Stimulated activated CD8-positive, alpha-beta memory T cell treated with anti-CD3 and anti-CD28 coated beads, Interleukin-7, amount 100 ng/mL, for 48 hours (primary cell): ENCODE results near the gene CEBPE.

Experiments used
- DNase-seq, 2 donors: peaks; one replicate each; pipeline ENCODE4 v3.0.0-alpha.2; 2020; ENCODE audit warnings: low read depth in 1 of 2; ENCODE audit errors: extremely low read depth in 1 of 2

CEBPE gene

DNA sequence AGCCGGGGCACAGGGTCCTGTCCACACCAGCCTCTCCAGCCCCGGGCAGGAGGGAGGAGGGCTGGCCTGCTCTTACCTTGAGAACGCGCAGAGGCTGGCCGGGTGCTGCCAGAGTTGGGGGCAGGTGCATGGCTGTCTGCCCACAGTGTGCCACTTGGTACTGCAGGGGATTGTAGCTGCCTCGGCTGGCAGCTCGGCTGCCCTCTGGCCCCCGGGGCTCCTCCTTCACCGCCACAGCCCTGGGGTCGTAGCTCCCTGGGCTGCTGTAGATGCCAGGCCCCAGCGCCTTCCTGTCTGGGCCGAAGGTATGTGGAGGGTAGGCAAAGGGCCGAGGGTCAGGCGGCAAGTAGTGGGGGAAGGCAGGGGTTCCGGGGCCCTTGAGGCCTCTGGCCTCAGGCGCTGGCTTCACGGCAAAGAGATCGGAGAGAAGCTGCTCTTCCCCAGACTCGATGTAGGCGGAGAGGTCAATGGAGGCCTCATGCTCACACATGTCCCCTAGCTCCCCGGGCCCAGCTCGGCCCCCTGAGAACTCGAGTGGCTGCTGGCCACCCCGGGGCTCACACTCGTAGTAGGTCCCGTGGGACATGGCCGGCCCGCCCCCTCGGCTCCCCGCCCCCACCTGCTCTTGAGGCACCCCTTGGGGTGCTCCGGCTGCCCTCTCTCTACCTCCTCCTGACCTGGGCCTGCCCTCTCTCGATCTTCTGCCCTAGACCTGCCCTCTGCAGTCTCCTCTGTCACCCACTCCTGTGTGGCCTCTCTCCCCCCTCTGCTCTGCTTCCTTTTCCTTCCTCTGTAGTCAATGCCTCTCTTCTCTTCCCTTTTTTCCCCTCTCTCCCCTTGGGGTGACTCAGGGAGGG, at the start of gene CEBPE:
Gene CEBPE (minus strand): TSS at position 750 of the 857 bp plus-strand sequence. CDS start 164 bp downstream, at position 586.
- no peak for DNase-seq

DNA sequence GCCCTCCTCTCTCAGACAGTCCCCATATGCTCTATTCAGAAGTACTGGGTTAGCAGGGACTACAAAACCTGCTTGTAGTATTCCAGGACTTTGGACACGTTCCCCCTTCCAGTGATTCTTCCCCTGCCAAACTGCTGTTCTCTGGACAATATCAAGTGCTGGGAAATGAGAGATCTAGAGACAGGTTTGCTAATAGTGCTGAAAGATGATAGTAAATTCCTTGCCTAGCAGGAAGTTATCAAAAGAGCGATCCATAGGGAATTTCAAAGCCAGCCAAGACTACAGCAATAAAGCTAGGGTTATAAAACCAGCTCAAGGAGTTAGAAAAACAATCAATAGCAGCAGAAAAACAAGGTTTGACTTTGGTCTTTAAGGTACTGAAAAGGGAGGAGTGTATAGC, 49.2 kb upstream of the CEBPE start:
- no peak for DNase-seq

DNA sequence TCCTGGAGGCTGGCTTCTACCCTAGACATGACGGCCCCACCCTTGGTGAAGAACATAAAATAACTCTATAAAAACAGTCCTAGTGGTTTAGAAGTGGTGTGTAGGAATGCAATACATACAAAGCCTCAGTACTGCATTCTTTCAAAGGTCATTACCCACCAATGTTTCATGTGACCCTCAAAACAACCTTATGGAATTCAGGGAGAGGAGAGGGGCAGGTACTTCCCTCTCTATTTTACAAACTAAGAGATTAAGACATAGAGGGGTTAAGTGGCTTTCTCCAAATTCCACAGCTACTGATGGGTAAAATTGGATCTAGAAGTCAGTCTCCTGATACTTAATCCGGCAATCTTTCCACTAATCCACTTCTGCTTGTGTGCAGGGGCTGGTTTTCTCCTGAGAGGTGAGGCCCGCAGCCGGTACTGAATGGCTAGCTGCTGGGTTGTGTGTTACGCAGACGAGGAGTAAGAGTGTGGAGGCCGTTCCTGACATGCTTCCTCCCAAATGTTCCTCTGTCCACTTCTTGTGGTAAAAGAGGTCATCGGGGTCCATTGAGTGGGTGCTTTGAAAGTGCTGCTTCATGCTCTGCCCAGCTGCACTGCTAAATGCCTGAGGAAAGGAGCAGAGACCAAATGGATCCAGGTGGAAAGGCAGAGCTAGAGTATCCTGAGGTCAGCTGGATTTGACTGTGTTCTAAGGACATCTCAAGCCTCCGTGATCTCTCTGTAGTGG, 48.2 kb upstream of the CEBPE start:
- DNase-seq: no peak

GRCh38 chr14:23164949-23165348, 45.9 kb upstream of the CEBPE start:
- DNase-seq: no peak

DNA sequence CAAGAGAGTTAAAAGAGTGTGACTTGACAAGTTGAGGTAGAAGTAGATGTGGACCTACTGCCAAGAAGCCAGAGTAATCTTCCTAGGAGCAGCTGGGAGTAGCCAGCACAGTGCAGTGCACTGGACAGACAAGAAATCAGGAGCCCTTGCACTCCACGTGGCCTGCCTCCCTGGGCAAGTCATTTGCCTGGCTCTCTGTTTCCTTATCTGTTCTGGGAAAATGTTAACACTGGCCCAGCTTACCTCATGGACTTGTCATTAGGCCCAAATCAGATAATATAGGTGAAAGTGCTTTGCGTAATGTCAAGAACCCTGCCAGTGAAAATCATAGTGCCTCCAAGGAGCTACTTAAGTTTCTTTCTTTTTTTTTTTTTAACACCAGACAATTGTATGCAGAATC, 45.2 kb upstream of the CEBPE start:
- DNase-seq: no peak

DNA sequence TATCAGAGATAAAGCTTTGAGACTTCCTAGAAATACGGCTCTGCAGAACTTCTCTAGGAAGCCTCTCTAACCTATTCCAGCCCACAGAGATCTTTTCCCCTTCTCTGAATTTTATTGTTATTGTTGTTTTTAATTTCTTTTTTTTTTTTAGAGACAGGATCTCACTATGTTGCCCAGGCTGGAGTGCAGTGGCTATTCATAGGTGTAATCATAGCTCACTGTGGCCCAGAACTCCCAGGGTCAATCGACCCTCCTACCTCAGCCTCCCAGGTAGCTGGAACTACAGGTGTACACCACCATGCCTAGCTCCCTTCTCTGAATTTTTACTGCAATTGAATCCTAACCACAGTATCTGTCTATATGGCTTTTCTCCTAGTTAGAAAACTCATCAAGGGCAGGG, 44.8 kb upstream of the CEBPE start:
- no peak for DNase-seq

DNA sequence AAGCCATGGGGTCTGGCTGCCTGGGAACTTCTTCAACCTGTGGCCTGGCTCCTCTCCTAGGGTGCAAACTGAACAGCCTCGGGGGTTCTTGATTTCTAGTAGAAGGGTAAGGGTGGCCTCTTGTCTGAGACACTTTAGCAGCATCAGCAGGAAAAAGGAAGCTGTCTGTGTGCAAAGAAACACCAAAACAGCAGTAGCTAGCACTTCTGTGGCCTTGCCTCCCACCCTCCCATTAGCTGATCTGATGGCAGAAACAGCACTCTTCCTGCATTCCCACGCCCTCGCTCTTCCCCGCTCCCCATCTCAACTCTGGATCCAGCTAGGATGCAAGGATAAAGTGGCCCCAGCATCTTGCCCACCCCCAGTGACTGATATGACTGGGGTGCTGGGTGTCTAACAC, 43.7 kb upstream of the CEBPE start:
- no peak for DNase-seq

DNA sequence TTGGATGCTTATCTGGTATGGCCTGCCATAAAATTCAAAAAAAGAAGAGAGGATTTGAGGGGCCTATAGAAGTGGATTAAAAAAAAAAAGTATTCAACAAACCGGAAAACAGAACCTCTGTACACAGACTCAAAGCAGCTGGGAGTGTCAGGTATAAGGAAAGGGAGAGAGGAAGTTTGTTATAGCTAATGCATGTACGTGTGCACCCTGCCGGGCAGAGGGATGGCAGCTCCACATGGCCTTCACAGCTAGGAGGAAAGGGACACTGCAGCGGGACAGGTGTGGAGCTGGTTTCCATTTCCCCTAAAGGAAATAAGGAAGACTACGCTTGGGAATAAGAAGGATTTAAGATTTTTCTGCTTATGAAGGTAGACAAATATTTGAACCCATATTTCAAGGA, 43.0 kb upstream of the CEBPE start:
- no peak for DNase-seq

DNA sequence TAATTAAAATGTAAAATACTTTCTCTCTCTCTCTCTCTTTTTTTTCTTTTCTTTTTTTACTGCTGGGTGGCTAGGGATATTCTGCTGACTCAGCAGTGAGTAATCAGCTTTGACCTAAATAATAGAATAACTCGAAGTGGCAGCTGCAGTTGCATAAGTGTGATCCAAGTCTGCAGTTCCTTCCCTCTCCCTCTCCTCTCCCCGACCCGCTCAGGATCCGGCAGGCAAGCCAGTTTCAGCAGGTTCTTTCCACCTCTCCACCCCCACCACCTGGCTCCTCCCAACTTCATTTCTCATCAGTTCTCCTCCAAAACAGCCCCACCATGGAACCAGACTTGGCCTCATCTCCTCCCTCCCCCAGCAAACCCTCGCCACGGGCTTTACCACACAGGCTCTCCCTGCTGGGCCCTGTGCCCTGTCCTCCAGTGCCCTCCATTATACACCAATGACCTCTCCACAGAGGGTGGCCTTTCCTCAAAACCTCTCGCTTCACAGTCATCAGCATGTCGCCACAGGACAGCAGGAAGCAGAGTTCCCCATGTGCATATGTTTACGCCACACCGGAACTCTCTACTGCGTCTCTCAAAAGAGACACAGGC, 42.0 kb upstream of the CEBPE start:
- no peak for DNase-seq

DNA sequence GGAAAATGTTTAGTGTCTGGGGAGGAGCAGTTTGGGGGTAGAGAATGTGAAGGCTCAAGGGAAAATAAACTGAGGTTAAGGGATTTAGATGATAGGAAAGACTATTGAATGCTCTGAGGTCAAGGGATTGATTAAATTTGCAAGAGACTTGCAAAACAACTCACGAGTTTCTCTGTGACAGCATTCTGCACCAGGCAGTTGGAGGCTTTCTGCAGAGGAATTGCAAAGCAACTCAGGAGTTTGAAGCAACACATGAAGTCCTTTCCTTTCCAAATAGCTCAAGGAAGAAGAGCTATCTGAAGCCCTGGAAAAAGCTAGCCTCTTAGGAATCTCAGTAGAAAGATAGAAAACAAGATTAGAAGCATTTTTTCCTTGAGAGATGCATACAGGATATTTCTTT, 40.5 kb upstream of the CEBPE start:
- no peak for DNase-seq

- no peak for DNase-seq
These were observed 39.7 kb upstream of the CEBPE start for GRCh38 chr14:23158779-23159178.

DNA sequence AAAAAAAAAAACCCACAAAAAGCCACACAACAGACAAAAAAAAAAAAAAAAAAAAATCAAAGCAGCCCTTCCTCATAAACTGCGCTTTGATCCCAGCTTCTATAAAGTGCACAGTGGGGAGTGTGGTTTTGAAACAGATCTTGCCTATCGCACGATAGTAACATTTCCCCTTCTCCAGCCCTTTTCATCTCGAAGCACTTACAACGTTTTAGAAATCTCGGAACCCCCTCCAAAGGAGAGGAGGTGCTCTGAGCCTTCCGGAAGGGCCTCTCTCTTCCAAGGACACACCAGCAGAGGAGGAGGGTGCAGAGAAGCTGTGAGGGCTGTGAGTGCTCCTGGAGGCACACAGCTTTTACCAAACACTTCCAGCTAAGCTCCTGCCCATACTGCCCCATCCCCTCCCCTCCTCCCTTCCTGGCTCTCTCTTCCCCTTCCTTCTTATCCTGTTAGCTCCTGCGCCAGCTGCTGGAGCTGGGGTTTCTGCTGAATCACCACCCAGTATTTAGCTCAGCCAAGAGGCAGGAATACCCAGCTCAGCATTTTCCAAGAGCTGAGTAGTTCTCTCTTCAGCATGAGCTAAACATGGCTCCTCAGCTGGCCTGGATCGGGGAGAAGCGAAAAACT, 36.0 kb upstream of the CEBPE start:
- DNase-seq: no peak

- DNase-seq: no peak
These were observed 35.1 kb upstream of the CEBPE start for GRCh38 chr14:23153851-23154796.

GRCh38 chr14:23151342-23151741, 32.3 kb upstream of the CEBPE start:
- no peak for DNase-seq

GRCh38 chr14:23149745-23150144, 30.7 kb upstream of the CEBPE start:
- DNase-seq: no peak

- no peak for DNase-seq
These were observed 29.7 kb upstream of the CEBPE start for GRCh38 chr14:23148591-23149249.

- no peak for DNase-seq
These were observed 28.6 kb upstream of the CEBPE start for GRCh38 chr14:23147676-23148075.

GRCh38 chr14:23146980-23147379, 27.9 kb upstream of the CEBPE start:
- no peak for DNase-seq

GRCh38 chr14:23146351-23146910, 27.4 kb upstream of the CEBPE start:
- no peak for DNase-seq
